GM23248 (cell line): Measurements from ENCODE around the gene GPS1.

Experiments used
- EZH2 ChIP-seq: fragments of 200-600 bp; sonication (generic); IDR thresholded peaks from 2 replicates; pipeline ENCODE4 v1.6.1; 2018; ENCODE audit warnings: antibody characterized with exemption, mild to moderate bottlenecking; ENCODE audit not compliant: insufficient read depth, poor library complexity, severe bottlenecking
- EZH2phosphoT487 ChIP-seq: fragments of 200-600 bp; sonication (generic); IDR thresholded peaks from 2 replicates; pipeline ENCODE4 v1.6.1; 2018; ENCODE audit warnings: antibody characterized with exemption, moderate library complexity, mild to moderate bottlenecking, low read depth; ENCODE audit not compliant: insufficient read depth

DNA sequence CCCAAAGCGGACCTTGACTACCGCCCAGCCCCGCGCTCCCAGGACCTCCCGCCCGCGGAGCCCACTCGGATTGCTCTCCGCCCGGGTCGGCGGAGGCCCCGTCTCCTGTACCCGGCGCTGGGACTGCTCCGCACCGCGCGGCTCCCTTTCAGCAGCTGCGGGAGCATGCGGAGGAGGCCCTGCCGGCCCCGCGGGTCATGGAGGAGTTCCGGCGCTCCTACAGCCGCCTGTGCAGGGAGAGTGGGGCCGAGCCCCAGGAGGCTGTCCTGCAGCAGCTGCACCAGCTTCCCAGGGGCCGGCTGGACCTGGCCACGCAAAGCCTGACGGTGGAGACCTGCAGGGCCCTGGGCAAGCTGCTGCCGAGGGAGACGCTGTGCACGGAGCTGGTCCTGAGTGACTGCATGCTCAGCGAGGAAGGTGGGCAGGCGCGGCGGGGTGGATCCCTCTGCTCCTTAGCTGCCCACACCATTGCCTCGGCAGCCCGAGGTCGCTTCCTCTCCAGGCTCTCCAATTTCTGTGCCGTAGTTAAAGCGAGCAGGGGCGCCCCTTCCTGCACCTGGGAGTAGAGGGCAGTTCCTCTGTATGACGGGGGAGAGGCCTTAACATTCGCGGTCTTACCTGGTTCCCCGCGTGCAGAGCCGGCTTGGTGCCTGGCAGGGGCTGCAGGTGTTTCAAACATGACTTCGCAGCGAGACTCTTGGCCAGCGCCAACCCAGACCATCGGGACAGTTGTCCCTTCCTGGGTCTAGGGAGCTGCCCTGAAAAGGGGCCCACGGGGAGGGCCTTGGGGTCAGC lies 28.1 kb upstream of the GPS1 start:
- TF ChIP-seq EZH2 (no peak), EZH2phosphoT487 (no peak)
